Tibial artery (tissue), 4 donors: ENCODE results near the gene PDE3B.

Source experiments
- DNase-seq, 2 donors: peaks; one replicate each; pipeline ENCODE4 v3.0.0-alpha.2; 2019
- H3K27ac ChIP-seq, 2 donors: fragments of 200-600 bp; sonication (generic) in 1 of 2; 1 replicate in 1 of 2; 2 replicates in 1 of 2; pipeline ENCODE4 v1.5.1; 2018 to 2019; ENCODE audit warnings: mild to moderate bottlenecking in 1 of 2
- H3K27me3 ChIP-seq, 2 donors: fragments of 200-600 bp; sonication (generic) in 1 of 2; one replicate each; pipeline versions ENCODE4 v1.5.1 to v1.6.0; 2016 to 2019
- H3K36me3 ChIP-seq, 3 donors: fragments of 200-600 bp; sonication (generic) in 2 of 3; one replicate each; pipeline ENCODE4 v1.5.1; 2016 to 2019; ENCODE audit warnings: mild to moderate bottlenecking in 2 of 3
- H3K4me1 ChIP-seq, 4 donors: fragments of 200-600 bp; sonication (generic) in 2 of 4; 1 replicate in 3 of 4; 2 replicates in 1 of 4; pipeline ENCODE4 v1.5.1; 2016 to 2019
- H3K4me3 ChIP-seq, 2 donors: fragments of 200-600 bp; sonication (generic) in 1 of 2; 1 replicate in 1 of 2; 2 replicates in 1 of 2; pipeline ENCODE4 v1.5.1; 2018 to 2019; ENCODE audit warnings: mild to moderate bottlenecking in 2 of 2
- H3K9me3 ChIP-seq, 3 donors: fragments of 200-600 bp; sonication (generic) in 1 of 3; one replicate each; pipeline ENCODE4 v1.5.1; 2016 to 2019
- intact Hi-C: fragments of 100-400 bp; cut with DNase I; formaldehyde crosslinking; loops from one replicate; pipeline ENCODE4 v1.15.0; 2023; ENCODE audit warnings: low total_unique reads
- TF ChIP-seq, protein P1 (sequence below), 2 experiments: fragments of 200-600 bp in 1 of 2; fragments of 450-650 bp in 1 of 2; IDR thresholded peaks; one replicate each; pipeline ENCODE4 v1.5.1; 2017 to 2019; ENCODE audit warnings: antibody characterized with exemption in 2 of 2, mild to moderate bottlenecking in 1 of 2, moderate library complexity in 1 of 2

Gene PDE3B

DNA sequence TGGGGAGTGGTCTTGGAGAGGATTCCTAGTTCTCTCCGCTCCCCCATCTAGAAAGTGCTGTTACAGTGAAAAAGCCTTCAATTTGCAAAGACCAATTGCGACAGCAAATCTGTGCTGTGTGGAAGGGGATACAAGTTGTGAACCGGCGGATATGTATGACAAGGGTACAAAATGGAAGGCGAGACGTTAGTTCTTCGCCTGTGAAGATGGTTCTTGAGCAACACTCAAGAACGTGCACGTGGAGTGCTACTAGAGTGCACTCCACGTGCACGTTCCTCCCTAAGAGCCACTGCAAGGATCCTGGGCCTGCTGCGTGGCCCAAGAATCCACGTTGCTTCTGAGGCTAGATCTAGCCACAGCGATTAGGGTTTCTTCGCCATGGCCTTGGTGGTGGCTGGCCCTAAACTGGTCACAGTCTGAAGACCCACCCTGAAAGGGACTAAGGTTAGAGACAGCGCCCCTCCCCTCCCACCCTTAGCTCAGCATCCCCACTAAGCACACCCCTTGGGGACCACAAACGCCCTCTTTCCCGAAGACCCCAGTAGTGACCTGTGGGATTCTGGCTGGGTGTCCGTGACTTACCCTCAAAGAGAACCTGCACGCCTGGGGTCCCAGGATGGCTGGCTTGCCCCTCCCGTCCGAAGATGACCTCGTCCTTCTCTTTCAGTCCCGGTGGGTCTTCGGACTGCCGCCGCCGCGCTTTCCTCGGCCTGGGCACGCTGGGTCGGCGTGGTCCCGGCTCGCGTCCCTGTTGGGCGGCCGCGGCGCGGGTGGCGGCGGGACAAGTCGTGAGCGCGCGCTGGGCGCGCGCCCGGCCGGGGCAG lies 519 bp upstream of the PDE3B start:
- intact Hi-C loops, result no loop called here
- no peak overlapping the region for H3K27ac ChIP-seq
- DNase-seq, result no peak

DNA sequence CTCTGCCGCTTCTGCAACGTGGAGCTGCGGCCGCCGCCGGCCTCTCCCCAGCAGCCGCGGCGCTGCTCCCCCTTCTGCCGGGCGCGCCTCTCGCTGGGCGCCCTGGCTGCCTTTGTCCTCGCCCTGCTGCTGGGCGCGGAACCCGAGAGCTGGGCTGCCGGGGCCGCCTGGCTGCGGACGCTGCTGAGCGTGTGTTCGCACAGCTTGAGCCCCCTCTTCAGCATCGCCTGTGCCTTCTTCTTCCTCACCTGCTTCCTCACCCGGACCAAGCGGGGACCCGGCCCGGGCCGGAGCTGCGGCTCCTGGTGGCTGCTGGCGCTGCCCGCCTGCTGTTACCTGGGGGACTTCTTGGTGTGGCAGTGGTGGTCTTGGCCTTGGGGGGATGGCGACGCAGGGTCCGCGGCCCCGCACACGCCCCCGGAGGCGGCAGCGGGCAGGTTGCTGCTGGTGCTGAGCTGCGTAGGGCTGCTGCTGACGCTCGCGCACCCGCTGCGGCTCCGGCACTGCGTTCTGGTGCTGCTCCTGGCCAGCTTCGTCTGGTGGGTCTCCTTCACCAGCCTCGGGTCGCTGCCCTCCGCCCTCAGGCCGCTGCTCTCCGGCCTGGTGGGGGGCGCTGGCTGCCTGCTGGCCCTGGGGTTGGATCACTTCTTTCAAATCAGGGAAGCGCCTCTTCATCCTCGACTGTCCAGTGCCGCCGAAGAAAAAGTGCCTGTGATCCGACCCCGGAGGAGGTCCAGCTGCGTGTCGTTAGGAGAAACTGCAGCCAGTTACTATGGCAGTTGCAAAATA lies 816 bp downstream of the PDE3B start:
- peak overlapping the region; percentile 63 for H3K4me3 ChIP-seq
- TF ChIP-seq, protein P1, sequence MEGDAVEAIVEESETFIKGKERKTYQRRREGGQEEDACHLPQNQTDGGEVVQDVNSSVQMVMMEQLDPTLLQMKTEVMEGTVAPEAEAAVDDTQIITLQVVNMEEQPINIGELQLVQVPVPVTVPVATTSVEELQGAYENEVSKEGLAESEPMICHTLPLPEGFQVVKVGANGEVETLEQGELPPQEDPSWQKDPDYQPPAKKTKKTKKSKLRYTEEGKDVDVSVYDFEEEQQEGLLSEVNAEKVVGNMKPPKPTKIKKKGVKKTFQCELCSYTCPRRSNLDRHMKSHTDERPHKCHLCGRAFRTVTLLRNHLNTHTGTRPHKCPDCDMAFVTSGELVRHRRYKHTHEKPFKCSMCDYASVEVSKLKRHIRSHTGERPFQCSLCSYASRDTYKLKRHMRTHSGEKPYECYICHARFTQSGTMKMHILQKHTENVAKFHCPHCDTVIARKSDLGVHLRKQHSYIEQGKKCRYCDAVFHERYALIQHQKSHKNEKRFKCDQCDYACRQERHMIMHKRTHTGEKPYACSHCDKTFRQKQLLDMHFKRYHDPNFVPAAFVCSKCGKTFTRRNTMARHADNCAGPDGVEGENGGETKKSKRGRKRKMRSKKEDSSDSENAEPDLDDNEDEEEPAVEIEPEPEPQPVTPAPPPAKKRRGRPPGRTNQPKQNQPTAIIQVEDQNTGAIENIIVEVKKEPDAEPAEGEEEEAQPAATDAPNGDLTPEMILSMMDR (IDR thresholded peaks at IDR 0.05), result no peak
- no peaks in the 10 kb centered on the region for H3K36me3 ChIP-seq
- peaks cover 0 to 8% of the 10 kb centered on the region in 2 donors for H3K27me3 ChIP-seq
- peak; percentile 21 to 67 for DNase-seq
- no peaks in the 10 kb centered on the region for H3K9me3 ChIP-seq
- intact Hi-C loops, result no loop called here
- H3K27ac ChIP-seq, result peak overlapping the region in 1 of 2 donors; percentile 47
- peaks cover 0 to 20% (median 8%) of the 10 kb centered on the region in 4 donors for H3K4me1 ChIP-seq

More for the DNA sequence above, 519 bp upstream of the PDE3B start:
- peaks cover 0 to 8% of the 10 kb centered on the region in 2 donors for H3K27me3 ChIP-seq
- peak overlapping the region; percentile 63 for H3K4me3 ChIP-seq
- no peaks in the 10 kb centered on the region for H3K9me3 ChIP-seq
- TF ChIP-seq, protein P1 (IDR thresholded peaks at IDR 0.05), result no peak
- peaks cover 0 to 20% (median 8%) of the 10 kb centered on the region in 4 donors for H3K4me1 ChIP-seq
- no peaks in the 10 kb centered on the region for H3K36me3 ChIP-seq

DNA sequence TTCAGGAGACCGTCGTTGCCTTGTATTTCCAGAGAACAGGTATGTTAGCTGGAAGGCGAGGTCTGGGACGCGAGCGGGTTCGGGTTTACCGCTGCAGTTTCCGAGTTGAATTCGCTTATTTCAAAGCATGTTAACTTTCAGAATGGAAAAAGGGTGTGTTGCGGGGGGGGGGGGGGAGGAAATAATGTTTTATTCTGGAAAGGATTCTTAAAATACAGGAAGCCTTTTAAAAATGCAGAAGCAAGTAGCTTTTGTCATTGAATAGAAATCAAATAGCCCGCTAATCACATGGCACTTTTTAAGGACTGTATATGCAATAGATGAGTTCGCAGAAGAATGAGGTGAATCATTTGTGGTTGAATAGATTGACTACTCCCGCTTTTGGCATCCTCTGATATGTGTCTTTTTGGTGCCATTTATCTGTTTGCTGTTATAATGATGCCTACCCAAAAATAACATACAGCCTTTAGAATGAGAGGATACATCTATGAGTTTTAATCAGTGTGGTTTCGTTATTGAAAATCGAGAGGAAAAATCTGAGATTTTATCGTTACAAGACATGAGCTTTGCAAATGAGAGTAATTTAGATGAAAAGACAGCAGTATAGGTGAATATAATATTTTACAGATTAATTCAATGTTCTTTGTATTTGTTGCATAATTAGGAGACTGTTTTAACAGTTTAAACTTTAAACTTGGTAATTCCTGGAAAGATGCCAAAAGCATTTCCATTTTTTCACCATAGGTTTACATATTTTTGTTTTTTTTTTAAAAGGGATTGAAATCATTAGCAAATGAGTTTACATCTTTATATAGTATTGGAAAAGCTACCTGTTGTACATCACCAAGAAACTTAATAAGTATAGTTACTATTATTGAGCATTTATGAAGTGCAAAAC lies 1.7 kb downstream of the PDE3B start:
- Histone ChIP-seq H3K27ac (no peak overlapping the region), H3K36me3 (no peaks in the 10 kb centered on the region), H3K27me3 (peaks cover 0 to 6% of the 10 kb centered on the region in 2 donors), H3K4me1 (peaks cover 0 to 20% (median 8%) of the 10 kb centered on the region in 4 donors), H3K4me3 (peak overlapping the region; percentile 63), H3K9me3 (no peaks in the 10 kb centered on the region)
- TF ChIP-seq, protein P1 (IDR thresholded peaks at IDR 0.05), result no peak
- DNase-seq, result no peak
- intact Hi-C loops, result no loop called here

DNA sequence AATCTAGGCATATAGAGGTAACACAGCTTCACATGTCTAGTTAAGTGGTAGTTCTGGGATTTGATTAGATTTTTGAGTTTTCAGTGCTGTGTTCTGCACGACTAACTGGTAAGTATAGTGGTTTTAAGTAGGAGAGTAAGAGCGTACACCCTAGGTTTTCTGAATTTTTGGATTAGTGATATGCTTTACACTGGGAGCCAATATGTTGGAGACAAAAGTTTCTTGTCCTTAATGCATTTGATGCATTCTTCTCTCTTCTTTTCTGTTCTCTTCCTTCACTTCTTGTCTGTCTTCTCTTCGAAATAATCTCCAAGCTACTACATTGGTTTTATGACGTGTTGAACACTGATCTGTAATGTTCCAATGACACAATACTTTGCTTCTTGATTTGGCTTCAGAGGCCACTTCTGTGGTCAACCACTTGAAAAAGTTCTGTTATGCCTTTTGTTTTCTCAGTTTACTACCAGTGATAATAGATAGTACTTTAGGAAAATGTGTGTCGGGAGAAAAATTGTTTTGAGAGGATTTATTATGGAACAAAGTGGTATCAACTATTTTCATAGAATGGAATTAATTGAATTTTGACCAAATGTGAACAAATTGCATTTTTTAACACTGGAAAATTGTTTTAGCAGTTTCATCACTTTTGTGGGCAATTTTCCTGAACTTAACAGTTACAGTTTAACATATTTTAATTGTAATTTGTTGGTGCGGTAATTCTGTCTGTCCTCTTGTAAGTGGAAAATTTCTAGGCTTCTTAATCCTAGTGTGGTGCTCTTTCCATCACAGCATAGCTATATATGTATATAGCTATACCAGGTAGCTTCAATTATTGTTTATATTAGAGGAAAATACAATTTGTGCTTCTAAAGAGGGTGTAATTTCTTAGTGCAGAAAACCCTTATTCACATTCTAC lies 2.6 kb downstream of the PDE3B start:
- intact Hi-C loops, result no loop called here
- H3K27ac ChIP-seq, result no peak overlapping the region

More for the DNA sequence above, 2.6 kb downstream of the PDE3B start:
- Histone ChIP-seq H3K27me3 (peaks cover 0 to 6% of the 10 kb centered on the region in 2 donors), H3K9me3 (no peaks in the 10 kb centered on the region), H3K36me3 (no peaks in the 10 kb centered on the region), H3K4me3 (no peak overlapping the region), H3K4me1 (peaks cover 0 to 20% (median 8%) of the 10 kb centered on the region in 4 donors)
- TF ChIP-seq, protein P1 (IDR thresholded peaks at IDR 0.05), result no peak
- no peak for DNase-seq
